Neural progenitor cell (in vitro differentiated cells): ENCODE data around the gene CAPRIN1. TPM values are rescaled to one million over a fixed set of nuclear protein-coding genes. Genes with fewer than 3 reads are reported as not detected.

Source experiments
- DNase-seq: peaks from one replicate; pipeline ENCODE4 v3.0.0-alpha.2; 2016; ENCODE audit warnings: low spot score
- H2AFZ ChIP-seq: fragments of 200-600 bp; sonication (generic); replicated peaks from 2 replicates; pipeline ENCODE4 v1.6.1; 2016; ENCODE audit warnings: antibody characterized with exemption
- H3F3A ChIP-seq: fragments of 200-600 bp; sonication (generic); 2 replicates; pipeline ENCODE4 v1.6.1; 2016; ENCODE audit warnings: antibody characterized with exemption, low read depth
- H3K27ac ChIP-seq: fragments of 200-600 bp; sonication (generic); 2 replicates; pipeline ENCODE4 v1.5.1; 2016; ENCODE audit warnings: mild to moderate bottlenecking
- H3K27me3 ChIP-seq: fragments of 200-600 bp; sonication (generic); 2 replicates; pipeline ENCODE4 v1.6.1; 2016; ENCODE audit warnings: mild to moderate bottlenecking, moderate library complexity
- H3K36me3 ChIP-seq: fragments of 200-600 bp; sonication (generic); 2 replicates; pipeline ENCODE4 v1.5.1; 2016
- H3K4me1 ChIP-seq: fragments of 200-600 bp; sonication (generic); 2 replicates; pipeline ENCODE4 v1.6.1; 2016; ENCODE audit warnings: mixed run types
- H3K4me2 ChIP-seq: fragments of 200-600 bp; sonication (generic); 2 replicates; pipeline ENCODE4 v1.6.1; 2016
- H3K4me3 ChIP-seq: fragments of 200-600 bp; sonication (generic); 2 replicates; pipeline ENCODE4 v1.5.1; 2016
- H3K79me2 ChIP-seq: fragments of 200-600 bp; sonication (generic); 2 replicates; pipeline ENCODE4 v1.6.1; 2016; ENCODE audit warnings: low read depth
- H3K9ac ChIP-seq: fragments of 200-600 bp; sonication (generic); 2 replicates; pipeline ENCODE4 v1.6.1; 2016
- H3K9me3 ChIP-seq: fragments of 200-600 bp; sonication (generic); 2 replicates; pipeline ENCODE4 v1.5.1; 2016; ENCODE audit warnings: low read depth
- H4K20me1 ChIP-seq: fragments of 200-600 bp; sonication (generic); 2 replicates; pipeline ENCODE4 v1.6.1; 2016; ENCODE audit warnings: low read depth
- H3K27ac Mint-ChIP-seq: 3 replicates; pipeline ENCODE4 v1.8.0; 2021; ENCODE audit warnings: mixed read lengths
- H3K27me3 Mint-ChIP-seq: 2 replicates; pipeline ENCODE4 v1.8.0; 2022; ENCODE audit warnings: low read depth, mild to moderate bottlenecking, inconsistent platforms, moderate library complexity, mixed read lengths; ENCODE audit not compliant: insufficient read depth
- H3K36me3 Mint-ChIP-seq: 3 replicates; pipeline ENCODE4 v1.8.0; 2021; ENCODE audit warnings: mixed read lengths
- H3K4me1 Mint-ChIP-seq: 3 replicates; pipeline ENCODE4 v1.8.0; 2021; ENCODE audit warnings: mixed read lengths
- H3K4me3 Mint-ChIP-seq: 3 replicates; pipeline ENCODE4 v1.8.0; 2021; ENCODE audit warnings: mild to moderate bottlenecking, moderate library complexity, mixed read lengths
- H3K9me3 Mint-ChIP-seq: 3 replicates; pipeline ENCODE4 v1.8.0; 2020; ENCODE audit warnings: mixed read lengths
- EZH2 ChIP-seq: fragments of 200-600 bp; sonication (generic); IDR thresholded peaks from 2 replicates; pipeline ENCODE4 v1.6.1; 2017; ENCODE audit warnings: antibody characterized with exemption, mild to moderate bottlenecking, moderate library complexity
- EZH2phosphoT487 ChIP-seq: fragments of 200-600 bp; sonication (generic); IDR thresholded peaks from 2 replicates; pipeline ENCODE4 v1.6.1; 2017; ENCODE audit warnings: antibody characterized with exemption
- total RNA-seq: library from RNA; depleted of rRNA; stranded (reverse); fragments of >200 nt; gene quantifications from 2 replicates; pipeline ENCODE4 v1.2.3, GENCODE V29; 2015; ENCODE audit warnings: low replicate concordance
- TF ChIP-seq, protein P1 (sequence below): fragments of 200-600 bp; sonication (generic); IDR thresholded peaks from 2 replicates; pipeline ENCODE4 v1.5.1; 2017; ENCODE audit warnings: antibody characterized with exemption, mild to moderate bottlenecking

Gene CAPRIN1
- total RNA-seq, 1 donor from 2014 or later = 498 TPM

GRCh38 chr11:34134765-34135164, 83.2 kb downstream of the CAPRIN1 start:
- no peaks in the 10 kb centered on the region for H3K4me1 ChIP-seq
- H2AFZ ChIP-seq = no peak overlapping the region
- H3K27ac ChIP-seq = no peak overlapping the region
- no peaks in the 10 kb centered on the region for H3K4me1 Mint-ChIP-seq
- no peaks in the 10 kb centered on the region for H3K79me2 ChIP-seq
- no peak overlapping the region for H3K4me3 Mint-ChIP-seq
- no peaks in the 10 kb centered on the region for H4K20me1 ChIP-seq
- no peak overlapping the region for H3K4me3 ChIP-seq
- H3K36me3 ChIP-seq = no peaks in the 10 kb centered on the region
- no peaks in the 10 kb centered on the region for H3F3A ChIP-seq
- H3K4me2 ChIP-seq = no peak overlapping the region
- H3K27me3 Mint-ChIP-seq = no peaks in the 10 kb centered on the region
- no peaks in the 10 kb centered on the region for H3K27me3 ChIP-seq
- H3K9me3 ChIP-seq = no peaks in the 10 kb centered on the region
- no peaks in the 10 kb centered on the region for H3K9me3 Mint-ChIP-seq
- TF ChIP-seq EZH2 (no peak), EZH2phosphoT487 (no peak)
- TF ChIP-seq, protein P1, sequence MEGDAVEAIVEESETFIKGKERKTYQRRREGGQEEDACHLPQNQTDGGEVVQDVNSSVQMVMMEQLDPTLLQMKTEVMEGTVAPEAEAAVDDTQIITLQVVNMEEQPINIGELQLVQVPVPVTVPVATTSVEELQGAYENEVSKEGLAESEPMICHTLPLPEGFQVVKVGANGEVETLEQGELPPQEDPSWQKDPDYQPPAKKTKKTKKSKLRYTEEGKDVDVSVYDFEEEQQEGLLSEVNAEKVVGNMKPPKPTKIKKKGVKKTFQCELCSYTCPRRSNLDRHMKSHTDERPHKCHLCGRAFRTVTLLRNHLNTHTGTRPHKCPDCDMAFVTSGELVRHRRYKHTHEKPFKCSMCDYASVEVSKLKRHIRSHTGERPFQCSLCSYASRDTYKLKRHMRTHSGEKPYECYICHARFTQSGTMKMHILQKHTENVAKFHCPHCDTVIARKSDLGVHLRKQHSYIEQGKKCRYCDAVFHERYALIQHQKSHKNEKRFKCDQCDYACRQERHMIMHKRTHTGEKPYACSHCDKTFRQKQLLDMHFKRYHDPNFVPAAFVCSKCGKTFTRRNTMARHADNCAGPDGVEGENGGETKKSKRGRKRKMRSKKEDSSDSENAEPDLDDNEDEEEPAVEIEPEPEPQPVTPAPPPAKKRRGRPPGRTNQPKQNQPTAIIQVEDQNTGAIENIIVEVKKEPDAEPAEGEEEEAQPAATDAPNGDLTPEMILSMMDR = no peak
- no peak for DNase-seq
- H3K36me3 Mint-ChIP-seq = peaks cover 44% of the 10 kb centered on the region
- H3K27ac Mint-ChIP-seq = no peak overlapping the region
- H3K9ac ChIP-seq = no peak overlapping the region

DNA sequence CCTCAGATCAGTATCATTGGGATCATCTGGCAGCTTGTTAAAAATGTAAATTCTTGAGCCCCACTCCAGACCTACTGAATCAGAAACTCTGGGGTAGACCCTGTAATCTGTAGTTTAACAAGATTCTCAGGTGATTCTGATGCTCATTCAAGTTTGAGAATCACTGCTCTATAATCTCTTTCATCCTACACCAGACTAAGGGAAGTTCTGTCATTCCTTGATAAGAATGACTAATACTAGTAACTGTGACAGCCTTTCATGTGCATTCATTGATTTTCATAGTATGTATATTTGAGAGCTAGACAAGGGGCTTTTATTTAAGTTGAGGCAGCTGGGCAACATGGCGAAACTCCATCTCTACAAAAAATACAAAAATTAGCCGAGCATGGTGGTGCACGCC, 83.9 kb downstream of the CAPRIN1 start:
- no peak overlapping the region for H3K27ac ChIP-seq
- Mint-ChIP-seq H3K9me3 (no peaks in the 10 kb centered on the region), H3K36me3 (peaks cover 46% of the 10 kb centered on the region), H3K27me3 (no peaks in the 10 kb centered on the region), H3K27ac (no peak overlapping the region), H3K4me3 (no peak overlapping the region), H3K4me1 (no peaks in the 10 kb centered on the region)
- no peak overlapping the region for H3K9ac ChIP-seq
- TF ChIP-seq, protein P1 = no peak
- TF ChIP-seq EZH2phosphoT487 (no peak), EZH2 (no peak)
- H4K20me1 ChIP-seq = no peaks in the 10 kb centered on the region
- no peak for DNase-seq
- no peaks in the 10 kb centered on the region for H3K9me3 ChIP-seq
- H3K4me2 ChIP-seq = no peak overlapping the region
- H3F3A ChIP-seq = no peaks in the 10 kb centered on the region
- H3K36me3 ChIP-seq = no peaks in the 10 kb centered on the region
- no peak overlapping the region for H3K4me3 ChIP-seq
- H2AFZ ChIP-seq = no peak overlapping the region
- no peaks in the 10 kb centered on the region for H3K79me2 ChIP-seq
- no peaks in the 10 kb centered on the region for H3K4me1 ChIP-seq
- H3K27me3 ChIP-seq = no peaks in the 10 kb centered on the region

- no peaks in the 10 kb centered on the region for H3K4me1 ChIP-seq
- no peak for DNase-seq
- H3K4me3 ChIP-seq = no peak overlapping the region
- H3K36me3 ChIP-seq = no peaks in the 10 kb centered on the region
- no peak overlapping the region for H3K4me3 Mint-ChIP-seq
- no peaks in the 10 kb centered on the region for H3K9me3 ChIP-seq
- no peaks in the 10 kb centered on the region for H3K27me3 Mint-ChIP-seq
- H2AFZ ChIP-seq = no peak overlapping the region
- no peak overlapping the region for H3K27ac Mint-ChIP-seq
- no peak overlapping the region for H3K4me2 ChIP-seq
- H3K27ac ChIP-seq = no peak overlapping the region
- H3K36me3 Mint-ChIP-seq = peaks cover 48% of the 10 kb centered on the region
- no peaks in the 10 kb centered on the region for H3K9me3 Mint-ChIP-seq
- H4K20me1 ChIP-seq = no peaks in the 10 kb centered on the region
- H3K79me2 ChIP-seq = no peaks in the 10 kb centered on the region
- H3K4me1 Mint-ChIP-seq = no peaks in the 10 kb centered on the region
- H3K9ac ChIP-seq = no peak overlapping the region
- H3F3A ChIP-seq = no peaks in the 10 kb centered on the region
- TF ChIP-seq, protein P1 = no peak
- H3K27me3 ChIP-seq = no peaks in the 10 kb centered on the region
Observed at GRCh38 chr11:34136420-34136819, 84.9 kb downstream of the CAPRIN1 start.

GRCh38 chr11:34139346-34139745, 87.8 kb downstream of the CAPRIN1 start:
- H3F3A ChIP-seq = no peaks in the 10 kb centered on the region
- no peak overlapping the region for H3K4me3 ChIP-seq
- Mint-ChIP-seq H3K27ac (no peak overlapping the region), H3K27me3 (no peaks in the 10 kb centered on the region), H3K4me1 (peaks cover 22% of the 10 kb centered on the region), H3K4me3 (no peak overlapping the region), H3K36me3 (peaks cover 55% of the 10 kb centered on the region), H3K9me3 (no peaks in the 10 kb centered on the region)
- H3K27me3 ChIP-seq = no peaks in the 10 kb centered on the region
- no peak for DNase-seq
- H3K9ac ChIP-seq = no peak overlapping the region
- no peaks in the 10 kb centered on the region for H3K4me1 ChIP-seq
- H3K4me2 ChIP-seq = no peak overlapping the region
- H3K79me2 ChIP-seq = no peaks in the 10 kb centered on the region
- H2AFZ ChIP-seq = no peak overlapping the region
- no peak overlapping the region for H3K27ac ChIP-seq
- TF ChIP-seq EZH2phosphoT487 = no peak
- H4K20me1 ChIP-seq = no peaks in the 10 kb centered on the region
- H3K36me3 ChIP-seq = no peaks in the 10 kb centered on the region
- H3K9me3 ChIP-seq = no peaks in the 10 kb centered on the region
